IMR-90 (cell line): Measurements from ENCODE around the gene PP2D1.

Source experiments
- BHLHE40 ChIP-seq: fragments of 150-350 bp; IDR thresholded peaks from 2 replicates; pipeline ENCODE4 v1.6.1; 2016; ENCODE audit warnings: mild to moderate bottlenecking, low read depth, low read length
- CEBPB ChIP-seq: IDR thresholded peaks from 2 replicates; pipeline ENCODE4 v1.6.1; 2012; ENCODE audit warnings: low read depth, low read length, improper control_type of control experiment
- CTCF ChIP-seq: conservative IDR thresholded peaks from 2 replicates; pipeline ENCODE4 v1.5.1; 2012; ENCODE audit warnings: mild to moderate bottlenecking, low read depth, low read length, improper control_type of control experiment
- MXI1 ChIP-seq: IDR thresholded peaks from 2 replicates; pipeline ENCODE4 v1.6.1; 2012; ENCODE audit warnings: low read depth, mild to moderate bottlenecking, low read length, moderate library complexity, borderline replicate concordance
- POLR2A ChIP-seq: IDR thresholded peaks from 2 replicates; pipeline ENCODE4 v1.6.1; 2012; ENCODE audit warnings: mild to moderate bottlenecking, low read depth, low read length
- RAD21 ChIP-seq: IDR thresholded peaks from 2 replicates; pipeline ENCODE4 v1.6.1; 2012; ENCODE audit warnings: low read length, improper control_type of control experiment
- RCOR1 ChIP-seq: IDR thresholded peaks from 2 replicates; pipeline ENCODE4 v1.6.1; 2012; ENCODE audit warnings: mild to moderate bottlenecking, low read length, improper control_type of control experiment; ENCODE audit not compliant: insufficient replicate concordance
- SMC3 ChIP-seq: fragments of 150-350 bp; IDR thresholded peaks from 2 replicates; pipeline ENCODE4 v1.6.1; 2016; ENCODE audit warnings: low read depth, mild to moderate bottlenecking, antibody characterized with exemption, low read length, moderate library complexity
- USF2 ChIP-seq: fragments of 150-350 bp; IDR thresholded peaks from 2 replicates; pipeline ENCODE4 v1.6.1; 2017; ENCODE audit warnings: mild to moderate bottlenecking, antibody characterized with exemption, low read length, low read depth

- TF ChIP-seq CTCF: no peak
- no peak for TF ChIP-seq POLR2A
- TF ChIP-seq CEBPB: no peak
- no peak for TF ChIP-seq RCOR1
- no peak for TF ChIP-seq SMC3
- TF ChIP-seq BHLHE40: no peak
- TF ChIP-seq RAD21: no peak
- 0 out of 2 replicates have a peak, but pooled peaks have one; percentile 40 for TF ChIP-seq MXI1
- no peak for TF ChIP-seq USF2
These were observed 29.2 kb upstream of the PP2D1 start for GRCh38 chr3:20041197-20041780.
